NCI-H2107 (cell line): ENCODE measurements around the gene SMC4.

Experiments
- DNase-seq: peaks from one replicate; lab custom pipeline; 2025; lab: John Stamatoyannopoulos, UW

Gene SMC4

DNA sequence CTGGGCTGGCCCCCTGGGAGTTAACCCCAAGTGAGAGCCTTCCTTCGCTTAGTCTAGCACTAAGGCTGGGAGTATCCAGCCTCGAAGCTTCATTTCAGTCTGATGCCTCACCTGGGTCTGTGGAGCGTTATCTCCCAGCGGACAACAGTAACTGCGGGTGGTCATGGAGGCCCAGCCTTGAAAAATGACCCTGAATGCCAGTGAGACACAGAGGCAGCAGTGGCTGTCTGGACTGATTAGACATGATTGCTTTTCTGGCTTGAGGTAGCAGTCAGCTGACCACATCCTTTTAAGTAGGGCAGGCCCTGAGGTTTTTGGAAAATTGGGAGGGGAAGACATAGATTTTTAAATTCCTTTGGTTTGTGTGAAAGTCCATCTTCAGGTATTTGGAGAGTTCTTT, 78.3 kb downstream of the SMC4 start:
- no peak for DNase-seq

- DNase-seq = no peak
These were observed 78.9 kb downstream of the SMC4 start for GRCh38 chr3:160478338-160478737.

GRCh38 chr3:160479376-160479775, 79.9 kb downstream of the SMC4 start:
- DNase-seq = no peak

DNA sequence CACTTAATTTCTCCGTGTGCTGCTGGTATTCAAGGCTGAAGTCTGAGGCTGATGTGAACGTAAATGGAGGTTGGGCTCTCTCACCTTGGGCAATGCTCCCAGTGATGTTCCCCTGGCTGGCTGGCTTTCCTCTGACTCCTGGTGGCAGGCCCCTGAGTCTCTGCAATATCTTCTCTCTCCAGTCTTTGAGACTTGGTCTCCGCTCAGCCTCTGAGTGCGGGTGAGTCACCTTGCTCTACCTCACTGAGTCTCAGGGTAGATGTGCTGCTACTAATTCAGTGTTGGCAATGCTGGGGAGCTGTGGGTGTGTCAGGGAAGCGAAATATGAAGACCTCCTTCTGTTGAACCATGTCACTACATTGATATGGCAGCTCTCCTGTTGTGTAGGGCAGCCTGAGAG, 81.5 kb downstream of the SMC4 start:
- no peak for DNase-seq

DNA sequence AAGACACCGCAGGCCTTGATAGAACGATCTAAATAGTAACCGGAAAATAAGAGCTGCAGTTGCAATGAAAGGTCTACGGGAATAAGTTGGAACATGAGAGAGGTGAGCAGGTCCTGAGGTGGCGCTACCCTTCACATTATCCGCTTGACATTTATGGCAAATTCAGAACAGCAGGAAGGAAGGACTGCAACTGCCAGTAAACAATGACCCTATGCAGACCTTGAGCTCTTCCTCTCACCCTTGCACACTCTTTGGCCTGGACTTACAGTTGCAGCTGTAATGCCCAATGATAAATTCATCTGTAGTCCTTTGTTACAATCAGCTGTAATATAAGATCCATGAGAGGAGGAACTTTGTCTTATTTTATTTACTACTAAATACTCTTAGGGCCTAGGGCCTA, 82.4 kb downstream of the SMC4 start:
- no peak for DNase-seq

GRCh38 chr3:160482796-160483195, 83.3 kb downstream of the SMC4 start:
- no peak for DNase-seq
